IMR-90 (cell line): ENCODE measurements around the gene GANC. TPM values are rescaled to one million over a fixed set of nuclear protein-coding genes. Genes with fewer than 3 reads are reported as not detected.

ENCODE experiments used
- polyA plus RNA-seq, 3 experiments: library from polyadenylated mRNA; depleted of rRNA; stranded (reverse); fragments of >200 nt; gene quantifications; 2 replicates each; pipeline ENCODE4 v1.2.3, GENCODE V29; 2012; ENCODE audit warnings: low replicate concordance in 1 of 3
- total RNA-seq: library from RNA; depleted of rRNA; stranded (reverse); fragments of >200 nt; gene quantifications from 2 replicates; pipeline ENCODE4 v1.2.3, GENCODE V29; 2012; rRNA removed

Gene GANC
- total and polyA plus RNA-seq, 2 of the 4 experiments (the other 2 are of a cell fraction) = 7.1 to 19.2 TPM

Other genes with a start within 250 kb of the GANC start
- not detected in 2 replicates for gene PLA2G4D, start 178.6 kb upstream of the GANC start, total RNA-seq
- gene PLA2G4D, start 178.6 kb upstream of the GANC start, polyA plus RNA-seq (2012; rRNA removed) = not detected in 2 replicates
- gene PLA2G4F, start 116.6 kb upstream of the GANC start, total RNA-seq = not detected in 2 replicates
- gene PLA2G4F, start 116.6 kb upstream of the GANC start, polyA plus RNA-seq (2012; rRNA removed) = not detected in 2 replicates
- 52.2 and 56.9 TPM in 2 replicates for gene VPS39, start 64.9 kb upstream of the GANC start, total RNA-seq
- 45.8 and 49.7 TPM in 2 replicates for gene VPS39, start 64.9 kb upstream of the GANC start, polyA plus RNA-seq (2012; rRNA removed)
- gene TMEM87A, start 232 bp downstream of the GANC start, total RNA-seq = 45.3 and 67.2 TPM in 2 replicates
- 15.3 and 16.6 TPM in 2 replicates for gene TMEM87A, start 232 bp downstream of the GANC start, polyA plus RNA-seq (2012; rRNA removed)
- under 0.01 and 1.4 TPM in 2 replicates for gene CAPN3, start 86.3 kb downstream of the GANC start, total RNA-seq
- gene CAPN3, start 86.3 kb downstream of the GANC start, polyA plus RNA-seq (2012; rRNA removed) = 1.0 and 1.1 TPM in 2 replicates
- gene ZNF106, start 217.9 kb downstream of the GANC start, total RNA-seq = 87.5 and 107 TPM in 2 replicates
- 19.2 TPM in 2 replicates for gene ZNF106, start 217.9 kb downstream of the GANC start, polyA plus RNA-seq (2012; rRNA removed)
- gene SNAP23, start 222.4 kb downstream of the GANC start, total RNA-seq = 36.0 and 72.5 TPM in 2 replicates
- 37.2 and 45.5 TPM in 2 replicates for gene SNAP23, start 222.4 kb downstream of the GANC start, polyA plus RNA-seq (2012; rRNA removed)